GM10847 (cell line): Measurements from ENCODE around the gene DLGAP1.

Experiments
- POLR2A ChIP-seq: IDR thresholded peaks from 2 replicates; pipeline ENCODE4 v1.6.1; 2011; ENCODE audit not compliant: insufficient read length; ENCODE audit errors: extremely low read depth

Gene DLGAP1

DNA sequence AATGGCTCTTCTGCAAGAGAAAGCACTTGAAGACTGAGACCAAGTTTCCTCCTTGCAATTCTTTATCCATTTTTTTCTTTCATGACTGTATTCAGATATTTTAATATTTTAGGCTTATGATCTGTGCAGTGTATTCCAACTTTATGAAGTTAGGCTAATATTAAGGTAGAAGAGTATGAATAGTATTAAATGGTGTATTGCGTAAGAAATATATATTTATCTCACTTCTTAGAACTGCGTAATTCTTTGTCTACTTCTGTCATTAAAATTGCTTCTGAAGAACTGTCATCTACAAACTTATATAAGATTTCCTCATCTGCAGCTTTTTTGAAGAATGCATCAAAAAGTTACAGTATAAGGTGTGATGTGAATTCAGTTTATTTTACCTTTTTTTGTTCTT is 183.2 kb downstream of the DLGAP1 start:
- no peak for TF ChIP-seq POLR2A

DNA sequence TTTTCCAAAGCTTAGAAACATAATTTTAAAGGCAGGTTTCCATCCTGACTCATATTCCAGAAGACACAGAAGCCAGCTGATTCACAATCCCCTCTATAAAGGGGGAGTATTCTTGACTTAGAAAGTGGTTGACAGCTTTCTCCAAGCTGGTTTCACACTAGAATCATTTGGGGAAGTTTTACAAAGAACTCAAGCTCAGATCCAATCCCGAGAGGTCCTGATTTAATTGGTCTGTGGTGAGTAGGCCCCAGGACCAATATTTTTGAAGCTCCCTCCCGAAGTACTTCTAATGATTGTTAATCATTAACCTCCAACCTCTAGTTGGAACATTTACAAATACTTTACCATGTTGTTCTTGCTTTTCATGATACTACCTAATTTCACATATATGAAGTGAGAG is 184.1 kb downstream of the DLGAP1 start:
- TF ChIP-seq POLR2A, result no peak

- no peak for TF ChIP-seq POLR2A
Measured at GRCh38 chr18:4270016-4270415, 185.1 kb downstream of the DLGAP1 start.

GRCh38 chr18:4267641-4268040 is 187.5 kb downstream of the DLGAP1 start:
- no peak for TF ChIP-seq POLR2A

GRCh38 chr18:4264347-4264791 is 190.7 kb downstream of the DLGAP1 start:
- TF ChIP-seq POLR2A, result no peak

- no peak for TF ChIP-seq POLR2A
Measured at GRCh38 chr18:4260107-4260506, 195.0 kb downstream of the DLGAP1 start.

DNA sequence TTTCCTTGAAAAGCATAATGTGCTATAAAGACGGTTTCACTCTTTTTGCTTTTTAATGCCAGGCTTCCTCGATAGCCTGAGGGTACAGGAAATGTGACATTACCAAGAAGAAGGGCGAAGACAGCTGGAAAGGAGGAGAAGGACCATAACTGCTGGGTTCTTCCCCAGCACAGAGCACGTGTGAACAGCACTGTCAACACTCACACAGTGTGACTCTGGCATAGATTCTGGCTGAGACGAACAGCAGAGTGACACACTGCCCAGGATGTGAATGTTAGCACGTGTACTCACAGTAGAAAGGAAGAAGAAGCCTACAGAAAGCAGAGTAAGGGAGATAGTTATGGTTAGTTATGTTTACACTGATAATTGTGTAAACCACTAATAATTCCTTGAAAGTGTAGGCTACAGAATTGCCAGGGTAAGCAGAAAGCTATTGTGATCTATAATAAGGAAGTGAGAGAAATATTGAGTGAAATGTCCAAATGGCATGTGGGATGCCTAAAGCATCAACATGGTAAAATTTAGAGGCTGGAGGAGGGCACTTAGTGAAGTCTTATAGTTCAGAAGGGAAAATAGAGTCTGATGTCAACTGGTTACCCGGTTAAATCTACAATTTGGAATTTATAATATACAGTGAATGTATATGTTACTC is 198.2 kb downstream of the DLGAP1 start:
- no peak for TF ChIP-seq POLR2A

DNA sequence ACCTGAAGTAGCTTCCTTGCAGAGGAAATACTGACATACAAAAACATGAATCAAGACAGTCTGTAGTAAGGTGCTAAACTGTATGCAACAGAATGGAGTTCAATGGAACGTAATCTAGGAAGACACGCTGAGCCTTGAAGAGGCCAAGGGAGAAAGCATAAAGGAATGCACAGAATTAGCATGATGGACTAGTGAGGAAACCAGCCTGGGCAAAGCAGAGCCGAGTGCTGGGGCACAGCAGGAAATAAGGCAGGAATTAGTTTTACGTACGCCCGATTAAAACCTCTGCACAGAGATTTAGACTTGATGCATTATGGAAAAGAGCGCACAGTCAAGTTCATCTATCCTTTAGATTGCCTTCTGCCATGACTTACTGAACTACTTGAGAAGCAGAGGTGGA is 200.3 kb downstream of the DLGAP1 start:
- no peak for TF ChIP-seq POLR2A

GRCh38 chr18:4252829-4253228 is 202.3 kb downstream of the DLGAP1 start:
- TF ChIP-seq POLR2A, result no peak

DNA sequence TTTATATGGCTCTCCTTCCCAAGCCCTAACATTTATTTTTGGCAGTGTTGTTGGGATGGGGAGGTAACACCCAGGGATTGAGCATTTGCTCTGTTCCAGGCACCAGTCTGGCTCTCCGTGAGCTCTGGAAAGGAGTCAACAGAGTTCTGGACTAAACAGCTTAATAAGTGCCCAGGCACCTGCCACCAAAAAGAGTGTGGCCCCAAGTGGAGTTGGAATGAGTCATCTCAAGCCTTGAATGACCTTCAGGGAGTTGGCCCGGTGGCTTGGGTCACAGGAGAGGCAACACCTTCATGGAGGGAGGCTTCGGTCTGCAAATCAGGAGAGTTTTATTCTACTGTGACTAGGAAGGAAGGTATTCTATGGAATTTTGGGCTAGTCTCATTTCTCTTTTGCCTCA is 203.2 kb downstream of the DLGAP1 start:
- no peak for TF ChIP-seq POLR2A

- no peak for TF ChIP-seq POLR2A
Measured at GRCh38 chr18:4251206-4251605, 203.9 kb downstream of the DLGAP1 start.

- no peak for TF ChIP-seq POLR2A
Measured at GRCh38 chr18:4250141-4250540, 205.0 kb downstream of the DLGAP1 start.

- TF ChIP-seq POLR2A, result no peak
Measured at GRCh38 chr18:4248686-4249085, 206.4 kb downstream of the DLGAP1 start.

DNA sequence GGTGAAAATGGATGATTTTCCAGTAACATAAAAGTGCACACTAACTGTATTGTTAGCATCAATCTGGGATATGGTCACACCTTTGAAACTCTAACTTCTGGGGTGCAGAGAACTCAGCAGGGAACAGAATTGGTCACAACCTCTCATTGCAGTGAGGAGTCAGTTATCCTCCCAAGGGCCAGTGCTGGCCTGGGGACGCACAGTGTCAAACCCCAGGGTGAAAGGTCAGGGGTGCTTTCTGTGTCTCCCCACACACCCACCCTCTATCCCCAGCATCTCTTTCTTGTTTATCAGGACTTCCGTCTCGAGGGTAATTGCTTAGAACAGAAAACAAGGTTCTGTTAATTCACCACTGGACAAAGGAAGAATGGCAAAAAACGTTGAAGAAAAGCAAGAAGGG is 208.7 kb downstream of the DLGAP1 start:
- no peak for TF ChIP-seq POLR2A

DNA sequence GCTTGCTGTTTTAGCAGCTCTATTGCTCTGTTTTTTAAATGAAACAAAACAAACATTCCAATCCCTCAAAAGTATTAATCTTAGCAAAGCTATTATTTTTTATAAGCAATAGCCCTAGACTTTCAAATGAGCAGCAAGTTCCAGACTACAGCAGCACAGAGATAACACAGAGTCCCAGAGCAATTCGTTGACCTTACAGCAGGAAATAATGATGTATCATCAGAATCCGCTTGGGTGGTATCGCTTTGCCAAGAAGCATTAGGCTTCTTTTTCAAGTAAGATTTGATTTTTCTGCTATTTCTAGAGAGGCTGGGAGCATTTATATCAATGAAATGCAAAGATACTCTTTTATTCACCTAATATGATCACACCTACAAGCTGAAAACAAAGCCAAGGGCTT is 209.7 kb downstream of the DLGAP1 start:
- TF ChIP-seq POLR2A, result no peak

GRCh38 chr18:4242431-4243161 is 212.5 kb downstream of the DLGAP1 start:
- TF ChIP-seq POLR2A, result no peak
